GM12878 (cell line): ENCODE measurements around the gene OVOL3. TPM values are rescaled to one million over a fixed set of nuclear protein-coding genes. Genes with fewer than 3 reads are reported as not detected.

Experiments
- BHLHE40 ChIP-seq, 2 experiments: fragments of 450-650 bp in 1 of 2; IDR thresholded peaks; 2 replicates each; pipeline ENCODE4 v1.6.1; 2011 to 2017; ENCODE audit warnings: low read depth in 2 of 2, borderline replicate concordance in 1 of 2, improper control_type of control experiment in 1 of 2, low read length in 1 of 2, mild to moderate bottlenecking in 1 of 2
- CREM ChIP-seq: IDR thresholded peaks from 2 replicates; pipeline ENCODE4 v1.6.1; 2014; ENCODE audit warnings: antibody characterized with exemption, low read depth
- IKZF2 ChIP-seq, 2 experiments: fragments of 450-650 bp; IDR thresholded peaks; 2 replicates each; pipeline ENCODE4 v1.6.1; 2017; ENCODE audit warnings: mild to moderate bottlenecking in 2 of 2, moderate library complexity in 2 of 2
- KAT2A ChIP-seq: conservative IDR thresholded peaks from 2 replicates; pipeline ENCODE4 v1.6.1; 2011; ENCODE audit warnings: low read depth, low read length; ENCODE audit not compliant: control insufficient read depth
- KLF5 ChIP-seq: fragments of 450-650 bp; IDR thresholded peaks from 2 replicates; pipeline ENCODE4 v1.6.1; 2014; ENCODE audit warnings: mild to moderate bottlenecking; ENCODE audit not compliant: partially characterized antibody
- PML ChIP-seq: IDR thresholded peaks from 2 replicates; pipeline ENCODE4 v1.6.1; 2012; ENCODE audit warnings: low read length, inconsistent platforms
- RB1 ChIP-seq: fragments of 450-650 bp; formaldehyde crosslinking; IDR thresholded peaks from 2 replicates; pipeline ENCODE4 v1.6.1; 2017; ENCODE audit warnings: mild to moderate bottlenecking, borderline replicate concordance
- SUZ12 ChIP-seq: fragments of 200-600 bp; sonication (generic); IDR thresholded peaks from one replicate; pipeline ENCODE4 v1.6.1; 2018; ENCODE audit warnings: antibody characterized with exemption, mild to moderate bottlenecking; ENCODE audit not compliant: unreplicated experiment
- polyA plus RNA-seq, 11 experiments: library from polyadenylated mRNA; depleted of rRNA in 4 of 11; unstranded in 6 of 11; stranded (reverse) in 5 of 11; fragments of >200 nt; fragmentation: Nextera tagmentation in 4 of 11; fragmentation: Illumina TruSeq in 1 of 11; extraction: Ambion mirVana in 4 of 11; extraction: Trizol in 1 of 11; gene quantifications; 1 replicate in 1 of 11; 2 replicates in 10 of 11; pipeline versions ENCODE4 v1.2.1 to v1.2.3, GENCODE V29; 2011 to 2016; ENCODE audit warnings: inconsistent platforms in 2 of 11, missing spikeins in 2 of 11, low read depth in 1 of 11
- total RNA-seq, 4 experiments: library from RNA; depleted of rRNA in 3 of 4; stranded (reverse); fragments of >200 nt in 3 of 4; fragmentation: Illumina TruSeq in 1 of 4; extraction: Trizol in 1 of 4; gene quantifications; 2 replicates each; pipeline versions ENCODE4 v1.2.1 to v1.2.3, GENCODE V29; 2013 to 2021
- TF ChIP-seq, protein P1 (sequence below): fragments of 450-650 bp; conservative IDR thresholded peaks from 2 replicates; pipeline ENCODE4 v1.6.1; 2017; ENCODE audit warnings: mild to moderate bottlenecking, moderate library complexity
- TF ChIP-seq, protein P2 (sequence below): IDR thresholded peaks from 2 replicates; pipeline ENCODE4 v1.6.1; 2012; ENCODE audit warnings: low read depth, low read length, improper control_type of control experiment
- TF ChIP-seq, protein P3 (sequence below): fragments of 450-650 bp; IDR thresholded peaks from 2 replicates; pipeline ENCODE4 v1.6.1; 2017; ENCODE audit warnings: mild to moderate bottlenecking, low read depth, inconsistent platforms; ENCODE audit not compliant: poor library complexity, severe bottlenecking
- TF ChIP-seq, protein P4 (sequence below): fragments of 450-650 bp; IDR thresholded peaks from 2 replicates; pipeline ENCODE4 v1.6.1; 2017; ENCODE audit warnings: mild to moderate bottlenecking, moderate library complexity

OVOL3 gene
- total and polyA plus RNA-seq, 10 of the 15 experiments (the other 5 are each of a cell fraction or from before 2014, with no cell fraction given): 0.43 TPM; not detected in 9

DNA sequence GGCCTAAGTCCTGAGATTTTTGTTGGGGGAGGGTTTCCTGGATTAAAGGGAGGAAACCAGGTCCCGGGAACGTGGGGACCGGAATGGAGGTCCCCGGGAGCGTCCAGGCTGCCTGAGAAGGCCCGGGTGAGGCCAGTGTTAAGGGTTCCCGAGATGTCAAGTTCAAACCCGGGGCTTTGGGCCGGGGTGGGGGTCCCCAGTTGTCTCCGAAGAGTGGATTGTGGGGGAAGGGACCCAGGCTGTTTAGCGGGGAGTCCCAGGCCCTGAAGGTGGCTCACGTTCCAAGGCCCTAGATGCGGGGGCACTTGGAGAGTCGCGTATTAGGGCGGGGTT, 41.0 kb downstream of the OVOL3 start (continued):
- TF ChIP-seq, protein P1, sequence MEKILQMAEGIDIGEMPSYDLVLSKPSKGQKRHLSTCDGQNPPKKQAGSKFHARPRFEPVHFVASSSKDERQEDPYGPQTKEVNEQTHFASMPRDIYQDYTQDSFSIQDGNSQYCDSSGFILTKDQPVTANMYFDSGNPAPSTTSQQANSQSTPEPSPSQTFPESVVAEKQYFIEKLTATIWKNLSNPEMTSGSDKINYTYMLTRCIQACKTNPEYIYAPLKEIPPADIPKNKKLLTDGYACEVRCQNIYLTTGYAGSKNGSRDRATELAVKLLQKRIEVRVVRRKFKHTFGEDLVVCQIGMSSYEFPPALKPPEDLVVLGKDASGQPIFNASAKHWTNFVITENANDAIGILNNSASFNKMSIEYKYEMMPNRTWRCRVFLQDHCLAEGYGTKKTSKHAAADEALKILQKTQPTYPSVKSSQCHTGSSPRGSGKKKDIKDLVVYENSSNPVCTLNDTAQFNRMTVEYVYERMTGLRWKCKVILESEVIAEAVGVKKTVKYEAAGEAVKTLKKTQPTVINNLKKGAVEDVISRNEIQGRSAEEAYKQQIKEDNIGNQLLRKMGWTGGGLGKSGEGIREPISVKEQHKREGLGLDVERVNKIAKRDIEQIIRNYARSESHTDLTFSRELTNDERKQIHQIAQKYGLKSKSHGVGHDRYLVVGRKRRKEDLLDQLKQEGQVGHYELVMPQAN: no peak
- TF ChIP-seq RB1 (no peak), PML (no peak), BHLHE40 (IDR thresholded peaks at IDR 0.05; ENCODE audit: borderline replicate concordance in 1 of 2, low read depth in 2 of 2, low read length in 1 of 2) (no peak), KAT2A (no peak), SUZ12 (no peak), IKZF2 (IDR thresholded peaks at IDR 0.05) (no peak), CREM (no peak), KLF5 (no peak)
- TF ChIP-seq, protein P2, sequence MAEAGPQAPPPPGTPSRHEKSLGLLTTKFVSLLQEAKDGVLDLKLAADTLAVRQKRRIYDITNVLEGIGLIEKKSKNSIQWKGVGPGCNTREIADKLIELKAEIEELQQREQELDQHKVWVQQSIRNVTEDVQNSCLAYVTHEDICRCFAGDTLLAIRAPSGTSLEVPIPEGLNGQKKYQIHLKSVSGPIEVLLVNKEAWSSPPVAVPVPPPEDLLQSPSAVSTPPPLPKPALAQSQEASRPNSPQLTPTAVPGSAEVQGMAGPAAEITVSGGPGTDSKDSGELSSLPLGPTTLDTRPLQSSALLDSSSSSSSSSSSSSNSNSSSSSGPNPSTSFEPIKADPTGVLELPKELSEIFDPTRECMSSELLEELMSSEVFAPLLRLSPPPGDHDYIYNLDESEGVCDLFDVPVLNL: no peak
- TF ChIP-seq, protein P3, sequence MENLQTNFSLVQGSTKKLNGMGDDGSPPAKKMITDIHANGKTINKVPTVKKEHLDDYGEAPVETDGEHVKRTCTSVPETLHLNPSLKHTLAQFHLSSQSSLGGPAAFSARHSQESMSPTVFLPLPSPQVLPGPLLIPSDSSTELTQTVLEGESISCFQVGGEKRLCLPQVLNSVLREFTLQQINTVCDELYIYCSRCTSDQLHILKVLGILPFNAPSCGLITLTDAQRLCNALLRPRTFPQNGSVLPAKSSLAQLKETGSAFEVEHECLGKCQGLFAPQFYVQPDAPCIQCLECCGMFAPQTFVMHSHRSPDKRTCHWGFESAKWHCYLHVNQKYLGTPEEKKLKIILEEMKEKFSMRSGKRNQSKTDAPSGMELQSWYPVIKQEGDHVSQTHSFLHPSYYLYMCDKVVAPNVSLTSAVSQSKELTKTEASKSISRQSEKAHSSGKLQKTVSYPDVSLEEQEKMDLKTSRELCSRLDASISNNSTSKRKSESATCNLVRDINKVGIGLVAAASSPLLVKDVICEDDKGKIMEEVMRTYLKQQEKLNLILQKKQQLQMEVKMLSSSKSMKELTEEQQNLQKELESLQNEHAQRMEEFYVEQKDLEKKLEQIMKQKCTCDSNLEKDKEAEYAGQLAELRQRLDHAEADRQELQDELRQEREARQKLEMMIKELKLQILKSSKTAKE: no peak
- TF ChIP-seq, protein P4, sequence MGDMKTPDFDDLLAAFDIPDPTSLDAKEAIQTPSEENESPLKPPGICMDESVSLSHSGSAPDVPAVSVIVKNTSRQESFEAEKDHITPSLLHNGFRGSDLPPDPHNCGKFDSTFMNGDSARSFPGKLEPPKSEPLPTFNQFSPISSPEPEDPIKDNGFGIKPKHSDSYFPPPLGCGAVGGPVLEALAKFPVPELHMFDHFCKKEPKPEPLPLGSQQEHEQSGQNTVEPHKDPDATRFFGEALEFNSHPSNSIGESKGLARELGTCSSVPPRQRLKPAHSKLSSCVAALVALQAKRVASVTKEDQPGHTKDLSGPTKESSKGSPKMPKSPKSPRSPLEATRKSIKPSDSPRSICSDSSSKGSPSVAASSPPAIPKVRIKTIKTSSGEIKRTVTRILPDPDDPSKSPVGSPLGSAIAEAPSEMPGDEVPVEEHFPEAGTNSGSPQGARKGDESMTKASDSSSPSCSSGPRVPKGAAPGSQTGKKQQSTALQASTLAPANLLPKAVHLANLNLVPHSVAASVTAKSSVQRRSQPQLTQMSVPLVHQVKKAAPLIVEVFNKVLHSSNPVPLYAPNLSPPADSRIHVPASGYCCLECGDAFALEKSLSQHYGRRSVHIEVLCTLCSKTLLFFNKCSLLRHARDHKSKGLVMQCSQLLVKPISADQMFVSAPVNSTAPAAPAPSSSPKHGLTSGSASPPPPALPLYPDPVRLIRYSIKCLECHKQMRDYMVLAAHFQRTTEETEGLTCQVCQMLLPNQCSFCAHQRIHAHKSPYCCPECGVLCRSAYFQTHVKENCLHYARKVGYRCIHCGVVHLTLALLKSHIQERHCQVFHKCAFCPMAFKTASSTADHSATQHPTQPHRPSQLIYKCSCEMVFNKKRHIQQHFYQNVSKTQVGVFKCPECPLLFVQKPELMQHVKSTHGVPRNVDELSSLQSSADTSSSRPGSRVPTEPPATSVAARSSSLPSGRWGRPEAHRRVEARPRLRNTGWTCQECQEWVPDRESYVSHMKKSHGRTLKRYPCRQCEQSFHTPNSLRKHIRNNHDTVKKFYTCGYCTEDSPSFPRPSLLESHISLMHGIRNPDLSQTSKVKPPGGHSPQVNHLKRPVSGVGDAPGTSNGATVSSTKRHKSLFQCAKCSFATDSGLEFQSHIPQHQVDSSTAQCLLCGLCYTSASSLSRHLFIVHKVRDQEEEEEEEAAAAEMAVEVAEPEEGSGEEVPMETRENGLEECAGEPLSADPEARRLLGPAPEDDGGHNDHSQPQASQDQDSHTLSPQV: no peak
